LHCN-M2 (cell line): ENCODE measurements around the gene LRMDA. TPM values are rescaled to one million over a fixed set of nuclear protein-coding genes. Genes with fewer than 3 reads are reported as not detected.

Source experiments
- DNase-seq: peaks from one replicate; pipeline ENCODE4 v3.0.0-alpha.2; 2012; ENCODE audit warnings: low read depth
- total RNA-seq: library from RNA; depleted of rRNA; stranded (reverse); fragments of >200 nt; gene quantifications from 2 replicates; pipeline ENCODE4 v1.2.3, GENCODE V29; 2014

The LRMDA gene
- total RNA-seq, 1 experiment from 2014 or later: not detected

DNA sequence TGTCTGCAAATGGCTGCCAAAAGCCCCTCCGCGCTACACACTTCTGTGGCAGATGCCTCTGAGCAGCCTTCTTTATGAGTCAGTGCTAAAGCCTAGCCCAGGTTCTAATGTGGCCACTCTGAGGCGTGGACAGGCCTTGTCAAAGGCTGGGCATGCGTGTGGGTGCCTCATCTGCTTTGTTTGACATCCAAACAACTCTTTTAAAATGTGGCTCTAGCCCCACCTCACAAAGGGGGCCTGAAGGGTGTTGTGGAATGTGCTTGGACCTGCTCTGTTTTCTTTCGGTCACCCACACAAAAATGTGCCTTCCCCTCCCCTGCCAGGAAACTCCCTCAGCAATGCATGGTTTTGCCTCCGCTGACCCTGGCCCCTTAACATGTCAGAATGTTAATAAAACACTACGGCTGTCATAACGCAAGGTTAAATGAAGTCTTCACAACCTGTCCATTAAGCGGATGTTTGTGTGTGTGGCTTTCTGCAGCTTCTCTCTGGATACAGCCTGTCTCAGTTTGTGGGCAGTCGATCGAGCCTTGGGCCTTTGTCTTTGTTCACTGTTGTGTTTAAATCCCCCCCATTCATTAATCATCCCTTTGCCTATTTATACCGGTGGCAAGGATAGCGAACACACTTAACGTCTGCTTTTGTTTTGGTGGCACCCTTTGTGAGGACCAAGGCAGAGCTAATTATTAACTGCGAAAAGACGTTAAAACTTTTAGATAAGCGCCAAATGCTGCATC lies 718.9 kb downstream of the LRMDA start:
- no peak for DNase-seq

- DNase-seq: no peak
Measured at GRCh38 chr10:76150876-76151288, 719.5 kb downstream of the LRMDA start.

GRCh38 chr10:76152186-76152585 lies 720.8 kb downstream of the LRMDA start:
- DNase-seq: no peak

DNA sequence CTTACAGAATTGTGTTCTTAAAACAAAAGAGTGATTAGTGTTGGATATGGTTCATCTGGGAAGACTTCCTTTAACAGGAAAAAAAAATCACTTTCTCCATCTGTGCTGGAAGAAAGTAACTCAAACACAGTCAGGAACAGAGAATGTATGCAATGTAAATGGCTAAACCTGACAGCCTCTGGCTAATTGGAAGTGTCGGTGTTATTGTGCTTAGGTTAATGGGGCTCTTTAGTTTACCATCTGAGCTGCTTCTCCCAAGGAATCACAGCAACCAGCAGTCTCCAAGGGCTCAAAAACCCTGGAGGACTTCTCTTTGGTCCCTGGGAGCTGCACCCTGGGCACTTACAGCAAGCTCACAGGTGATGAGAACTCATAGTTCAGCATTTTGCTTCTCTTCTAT lies 724.5 kb downstream of the LRMDA start:
- DNase-seq: no peak

GRCh38 chr10:76160446-76161300 lies 729.2 kb downstream of the LRMDA start:
- no peak for DNase-seq

DNA sequence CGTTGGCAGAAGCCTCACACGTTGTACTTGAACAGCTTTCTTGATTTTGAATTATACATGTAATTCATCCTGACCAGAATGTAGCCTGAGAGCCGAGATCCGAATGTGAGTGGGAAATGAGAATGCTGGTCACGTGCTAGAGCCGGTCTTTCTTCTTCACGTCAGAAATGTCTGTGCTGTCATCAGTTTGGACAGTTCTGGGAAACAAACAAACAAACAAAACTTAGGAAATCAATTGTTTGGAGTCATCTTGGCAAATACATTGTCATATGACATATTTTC lies 729.8 kb downstream of the LRMDA start:
- no peak for DNase-seq

DNA sequence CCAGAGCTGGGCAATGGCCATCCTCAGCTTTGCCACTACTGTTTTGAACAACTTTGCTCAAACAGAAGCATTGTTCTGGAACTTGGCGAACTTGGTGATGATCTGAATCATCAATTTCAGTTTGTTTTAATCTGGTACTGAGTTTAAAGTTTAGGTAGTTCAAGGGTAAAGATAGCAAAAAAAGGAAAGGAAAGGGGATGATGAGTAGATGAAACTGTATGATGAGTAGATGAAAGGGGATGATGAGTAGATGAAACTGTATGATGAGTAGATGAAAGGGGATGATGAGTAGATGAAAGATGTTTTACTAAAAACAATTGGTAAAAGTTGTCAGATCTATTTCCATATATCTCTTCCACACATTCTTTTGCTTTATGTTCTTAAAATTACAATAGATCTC lies 737.0 kb downstream of the LRMDA start:
- no peak for DNase-seq

DNA sequence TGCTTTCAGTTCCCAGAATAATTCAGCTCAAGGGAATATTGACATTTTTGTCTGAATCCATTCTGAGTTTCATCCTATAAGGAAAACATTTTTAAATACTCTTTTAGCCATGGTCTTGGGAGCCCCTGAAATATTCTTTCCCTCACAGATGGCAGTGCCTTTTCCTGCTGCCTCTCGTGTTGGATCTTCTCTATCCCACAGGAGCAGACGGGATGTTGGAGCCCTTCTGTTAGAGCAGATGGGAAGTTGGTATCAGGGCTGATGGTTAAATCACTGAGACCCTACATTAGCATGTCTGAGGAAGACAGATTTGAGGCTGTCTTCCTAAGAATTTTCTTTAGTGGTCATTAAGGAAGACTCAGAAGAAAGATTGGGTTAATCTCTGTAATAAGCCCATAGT lies 737.8 kb downstream of the LRMDA start:
- no peak for DNase-seq

GRCh38 chr10:76172020-76172419 lies 740.6 kb downstream of the LRMDA start:
- no peak for DNase-seq

- DNase-seq: no peak
Measured at GRCh38 chr10:76175533-76176165, 744.2 kb downstream of the LRMDA start.

DNA sequence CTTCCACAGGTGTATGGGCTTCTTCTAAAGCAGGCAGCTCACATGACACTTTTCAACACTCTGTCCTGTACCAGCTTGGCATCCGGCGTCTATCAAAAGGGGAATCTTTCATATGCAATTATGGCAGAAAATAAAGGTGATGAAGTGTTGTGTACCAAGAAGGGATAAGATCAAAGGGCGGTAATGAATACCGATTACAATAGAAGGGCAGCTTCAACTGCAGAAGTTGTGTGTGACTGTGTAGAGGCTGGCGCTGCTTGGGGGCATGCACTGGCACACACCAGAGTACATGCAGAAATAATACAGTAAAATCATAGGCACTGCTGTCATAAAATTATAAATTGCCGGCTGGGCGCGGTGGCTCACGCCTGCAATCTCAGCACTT lies 744.7 kb downstream of the LRMDA start:
- no peak for DNase-seq

DNA sequence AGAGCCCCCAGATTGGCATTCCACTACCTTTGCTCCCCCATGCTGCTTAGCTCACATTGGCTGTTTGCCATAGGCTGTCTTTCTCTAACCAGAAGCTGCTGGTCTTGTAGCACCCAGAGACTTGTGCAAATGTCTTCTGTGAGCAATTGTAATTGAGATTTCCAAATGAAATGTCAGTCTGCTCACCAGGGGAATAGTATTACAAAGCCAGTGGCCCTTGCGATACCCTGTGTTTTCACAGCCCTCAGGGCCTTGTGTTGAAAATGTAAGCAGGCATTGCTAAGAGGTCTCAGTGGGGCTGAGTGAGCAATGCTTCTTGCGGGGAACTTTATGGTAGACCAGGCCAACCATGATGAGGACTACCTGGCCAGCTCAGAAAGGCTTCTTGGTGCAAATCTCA lies 746.5 kb downstream of the LRMDA start:
- DNase-seq: no peak

DNA sequence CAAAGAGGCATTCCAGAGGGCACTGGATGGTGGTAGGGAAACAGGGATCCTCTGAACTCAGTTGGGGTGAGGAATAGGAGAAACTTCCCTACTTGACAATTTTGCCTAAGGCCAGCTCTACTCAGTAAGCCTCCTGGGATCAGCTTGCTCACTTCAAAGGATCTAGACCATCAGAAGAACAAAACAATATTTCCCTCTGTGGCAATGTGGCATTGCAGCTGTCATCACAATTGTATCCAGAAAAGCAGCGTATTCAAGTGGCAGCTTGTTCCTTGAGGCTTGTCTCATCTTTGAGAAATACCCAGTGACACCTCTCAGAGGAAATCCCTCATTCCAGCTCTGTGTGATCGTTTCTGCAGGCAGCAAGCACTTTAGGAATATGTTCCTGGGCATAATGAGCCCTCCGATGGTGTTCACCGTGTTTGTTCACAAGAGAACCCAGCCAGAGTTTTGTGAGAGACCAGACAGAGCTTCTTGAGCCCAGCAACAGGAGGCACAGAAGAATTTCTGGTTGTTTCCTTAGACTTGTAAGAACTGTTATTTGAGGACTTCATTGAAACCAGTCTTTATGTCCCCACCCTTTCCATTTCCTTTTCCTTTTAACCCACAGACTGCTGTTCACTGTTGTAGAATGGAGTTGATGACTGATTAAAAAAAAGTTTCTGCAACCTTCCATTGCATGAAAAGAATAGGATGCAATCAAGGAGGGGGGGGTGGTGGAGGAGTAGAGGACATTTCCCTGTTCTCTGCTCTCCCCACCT lies 747.3 kb downstream of the LRMDA start:
- peak; percentile 4 for DNase-seq

DNA sequence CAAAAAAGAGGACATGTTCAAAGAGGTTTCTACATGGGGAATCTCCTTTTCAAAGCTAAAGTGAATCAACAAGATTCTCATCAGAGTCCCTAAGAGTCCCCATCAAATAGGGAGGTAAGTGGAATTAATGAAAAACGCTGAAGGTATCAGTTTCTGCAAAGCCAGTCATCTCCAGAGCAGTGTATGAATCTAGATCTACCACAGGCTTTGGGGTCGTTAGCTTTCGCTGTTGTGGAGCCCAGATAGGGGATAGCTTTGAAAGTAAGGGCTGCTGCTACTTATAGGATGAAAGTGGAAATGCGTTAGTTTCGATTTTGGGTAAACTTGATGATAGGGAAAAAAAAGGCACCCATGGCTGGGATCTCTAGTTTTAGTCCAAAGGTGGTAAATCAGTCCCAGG lies 748.4 kb downstream of the LRMDA start:
- no peak for DNase-seq

GRCh38 chr10:76184647-76185046 lies 753.2 kb downstream of the LRMDA start:
- DNase-seq: no peak

- DNase-seq: no peak
Measured at GRCh38 chr10:76185471-76186301, 754.3 kb downstream of the LRMDA start.

- DNase-seq: no peak
Measured at GRCh38 chr10:76188216-76188615, 756.8 kb downstream of the LRMDA start.

- no peak for DNase-seq
Measured at GRCh38 chr10:76190634-76191270, 759.3 kb downstream of the LRMDA start.

GRCh38 chr10:76191336-76191735 lies 759.9 kb downstream of the LRMDA start:
- no peak for DNase-seq

GRCh38 chr10:76192151-76192550 lies 760.7 kb downstream of the LRMDA start:
- no peak for DNase-seq
